Activated naive CD4-positive, alpha-beta T cell treated with anti-CD3 and anti-CD28 coated beads for 36 hours (primary cell): ENCODE measurements around the gene ERAS. TPM values are rescaled to one million over a fixed set of nuclear protein-coding genes. Genes with fewer than 3 reads are reported as not detected.

Experiments
- CTCF ChIA-PET: fragments of 350-600 bp; sonication (Branson Sonifier 250); formaldehyde crosslinking; loops from one replicate; lab custom pipeline; 2021; ENCODE audit warnings: antibody characterized with exemption; lab: Charles Lee
- DNase-seq: peaks from one replicate; pipeline ENCODE4 v3.0.0-alpha.2; 2020
- H3K27ac Mint-ChIP-seq: one replicate; pipeline ENCODE4 v1.8.0; 2021; ENCODE audit warnings: mild to moderate bottlenecking, mixed read lengths
- H3K27me3 Mint-ChIP-seq: one replicate; pipeline ENCODE4 v1.8.0; 2021; ENCODE audit warnings: low read depth, mixed read lengths
- H3K36me3 Mint-ChIP-seq: one replicate; pipeline ENCODE4 v1.8.0; 2021; ENCODE audit warnings: low read depth, mixed read lengths
- H3K4me1 Mint-ChIP-seq: one replicate; pipeline ENCODE4 v1.8.0; 2021; ENCODE audit warnings: low read depth, mixed read lengths
- H3K4me3 Mint-ChIP-seq: one replicate; pipeline ENCODE4 v1.8.0; 2021; ENCODE audit warnings: mild to moderate bottlenecking, moderate library complexity, mixed read lengths
- H3K9me3 Mint-ChIP-seq: one replicate; pipeline ENCODE4 v1.8.0; 2021; ENCODE audit warnings: mixed read lengths
- intact Hi-C: fragments of 100-400 bp; cut with micrococcal nuclease; formaldehyde crosslinking; loops from one replicate; pipeline ENCODE4 v1.15.1; 2023
- total RNA-seq, 2 experiments: library from RNA; stranded (reverse); gene quantifications; one replicate each; pipeline ENCODE4 v1.2.3, GENCODE V29; 2021

Gene ERAS, protein sequence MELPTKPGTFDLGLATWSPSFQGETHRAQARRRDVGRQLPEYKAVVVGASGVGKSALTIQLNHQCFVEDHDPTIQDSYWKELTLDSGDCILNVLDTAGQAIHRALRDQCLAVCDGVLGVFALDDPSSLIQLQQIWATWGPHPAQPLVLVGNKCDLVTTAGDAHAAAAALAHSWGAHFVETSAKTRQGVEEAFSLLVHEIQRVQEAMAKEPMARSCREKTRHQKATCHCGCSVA
- not detected for total RNA-seq

DNA sequence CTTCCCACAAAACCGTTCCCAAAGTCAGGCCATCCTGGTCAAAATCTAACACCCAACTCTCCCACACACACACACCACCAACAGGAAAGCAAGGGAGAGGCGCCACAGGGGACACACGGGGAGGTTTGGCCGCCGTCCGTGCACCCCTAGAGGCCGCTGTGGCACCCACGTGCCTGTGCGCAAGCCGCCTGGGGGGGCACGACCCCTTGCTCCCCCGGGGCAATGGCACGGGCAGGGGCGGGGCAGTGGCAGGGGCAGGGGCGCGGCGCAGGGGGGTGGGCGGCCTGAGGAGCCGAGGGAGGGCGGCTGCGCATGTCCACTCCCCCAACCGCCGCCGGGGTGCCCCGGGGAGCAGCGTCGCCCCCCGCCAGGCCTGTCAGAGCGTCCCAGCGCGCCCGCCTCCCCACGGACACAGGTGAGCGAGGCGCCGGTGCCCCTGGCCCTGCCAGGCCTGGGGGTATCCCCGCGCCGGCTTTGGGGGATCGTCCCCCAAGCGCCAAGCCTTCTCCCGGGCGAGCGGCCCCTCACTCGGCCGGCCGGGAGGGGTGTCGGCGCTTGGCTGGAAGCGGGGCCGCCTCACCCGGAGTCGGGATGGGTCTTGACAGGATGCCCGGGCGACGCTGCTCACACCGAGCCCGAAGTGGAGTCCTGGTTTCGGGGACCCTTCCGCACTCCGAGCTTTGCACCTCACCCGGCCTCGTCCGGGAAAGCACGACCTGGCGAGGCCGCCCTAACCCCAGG, at the start of gene ERAS:
Gene ERAS (plus strand): TSS at position 379 of the 741 bp plus-strand sequence. CDS start 2,611 bp downstream, outside the sequence.
- intact Hi-C loops = no loop called here
- H3K4me1 Mint-ChIP-seq = peaks cover 4% of the 10 kb centered on the region
- no peak within 1 kb of the TSS for H3K4me3 Mint-ChIP-seq
- H3K27ac Mint-ChIP-seq = no peak within 1 kb of the TSS
- CTCF ChIA-PET = interaction anchor here (0.6 kb wide), 1 partner anchor 21 kb away, joined by 3 read pairs; no protein-coding TSS in a partner anchor
- H3K36me3 Mint-ChIP-seq = peaks cover 7% of the 10 kb centered on the region
- DNase-seq = peak; percentile 18
- H3K9me3 Mint-ChIP-seq = no peaks in the 10 kb centered on the region
- H3K27me3 Mint-ChIP-seq = peaks cover 15% of the 10 kb centered on the region

DNA sequence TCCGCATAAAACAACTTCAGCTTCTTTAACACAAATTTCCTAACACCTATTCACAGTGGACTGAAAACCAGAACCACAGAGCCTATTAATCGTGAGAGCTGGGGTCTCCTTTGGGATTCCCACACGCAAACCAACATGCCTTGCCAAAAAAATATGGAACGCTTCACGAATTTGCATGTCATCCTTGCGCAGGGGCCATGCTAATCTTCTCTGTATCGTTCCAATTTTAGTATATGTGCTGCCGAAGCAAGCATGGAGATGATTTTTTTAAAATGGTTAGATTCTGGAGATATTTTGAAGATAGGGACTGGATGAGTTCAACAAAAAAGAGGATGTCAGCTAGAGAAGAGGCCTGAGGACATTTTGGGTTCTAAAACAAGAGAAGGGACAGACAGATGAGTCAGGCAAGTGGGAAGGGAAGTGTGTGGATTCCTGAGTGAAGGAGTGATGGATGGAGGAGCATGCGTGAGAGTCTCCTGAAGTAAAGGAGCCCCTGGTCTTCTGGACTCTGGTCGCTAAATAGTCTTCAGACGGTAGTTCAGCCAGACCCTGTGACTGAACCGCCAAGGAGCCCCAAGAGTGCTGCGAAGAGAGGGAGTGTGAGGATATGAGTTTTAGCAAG, 49.4 kb upstream of the ERAS start:
- Mint-ChIP-seq H3K4me1 (no peaks in the 10 kb centered on the region), H3K27ac (no peak overlapping the region), H3K9me3 (no peaks in the 10 kb centered on the region), H3K4me3 (no peak overlapping the region), H3K36me3 (no peaks in the 10 kb centered on the region), H3K27me3 (no peaks in the 10 kb centered on the region)
- CTCF ChIA-PET = no interaction called here
- intact Hi-C loops = no loop called here
- no peak for DNase-seq

DNA sequence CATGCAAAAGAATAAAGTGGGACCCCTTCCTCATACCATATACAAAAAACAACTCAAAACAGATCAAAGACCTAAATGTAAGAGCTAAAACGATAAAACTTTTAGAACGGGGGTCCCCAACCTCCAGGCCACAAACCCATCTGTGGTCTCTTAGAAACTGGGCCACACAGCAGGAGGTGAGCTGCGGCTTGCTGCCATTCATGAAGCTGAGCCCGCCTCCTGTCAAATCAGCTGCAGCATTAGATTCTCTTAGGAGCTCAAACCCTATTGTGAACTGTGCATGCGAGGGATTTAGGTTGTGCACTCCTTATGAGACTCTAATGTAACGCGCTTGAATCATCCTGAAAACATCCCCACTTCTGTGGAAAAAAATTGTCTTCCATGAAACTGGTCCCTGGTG, 46.9 kb upstream of the ERAS start:
- intact Hi-C loops = no loop called here
- no peak for DNase-seq
- no peaks in the 10 kb centered on the region for H3K4me1 Mint-ChIP-seq
- H3K36me3 Mint-ChIP-seq = no peaks in the 10 kb centered on the region
- H3K9me3 Mint-ChIP-seq = no peaks in the 10 kb centered on the region
- no peak overlapping the region for H3K4me3 Mint-ChIP-seq
- no peaks in the 10 kb centered on the region for H3K27me3 Mint-ChIP-seq
- CTCF ChIA-PET = no interaction called here
- no peak overlapping the region for H3K27ac Mint-ChIP-seq

DNA sequence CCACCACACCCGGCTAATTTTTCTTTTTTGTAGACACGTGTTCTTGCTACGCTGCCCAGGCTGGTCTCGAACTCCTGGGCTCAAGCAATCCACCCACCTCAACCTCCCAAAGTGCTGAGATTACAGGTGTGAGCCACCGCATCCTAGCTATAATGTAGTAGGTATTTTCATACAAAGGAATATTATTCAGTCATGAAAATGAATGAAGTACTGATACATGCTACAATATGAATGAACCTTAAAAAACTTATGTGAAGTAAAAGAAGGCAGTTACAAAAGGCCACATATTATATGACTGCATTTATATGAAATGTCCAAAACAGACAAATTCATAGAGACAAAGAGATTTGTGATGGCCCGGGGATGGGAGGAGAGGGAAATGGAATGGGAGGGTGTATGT, 44.6 kb upstream of the ERAS start:
- Mint-ChIP-seq H3K27me3 (no peaks in the 10 kb centered on the region), H3K4me1 (no peaks in the 10 kb centered on the region), H3K36me3 (no peaks in the 10 kb centered on the region), H3K27ac (no peak overlapping the region), H3K4me3 (no peak overlapping the region), H3K9me3 (no peaks in the 10 kb centered on the region)
- no peak for DNase-seq
- CTCF ChIA-PET = no interaction called here
- intact Hi-C loops = no loop called here

DNA sequence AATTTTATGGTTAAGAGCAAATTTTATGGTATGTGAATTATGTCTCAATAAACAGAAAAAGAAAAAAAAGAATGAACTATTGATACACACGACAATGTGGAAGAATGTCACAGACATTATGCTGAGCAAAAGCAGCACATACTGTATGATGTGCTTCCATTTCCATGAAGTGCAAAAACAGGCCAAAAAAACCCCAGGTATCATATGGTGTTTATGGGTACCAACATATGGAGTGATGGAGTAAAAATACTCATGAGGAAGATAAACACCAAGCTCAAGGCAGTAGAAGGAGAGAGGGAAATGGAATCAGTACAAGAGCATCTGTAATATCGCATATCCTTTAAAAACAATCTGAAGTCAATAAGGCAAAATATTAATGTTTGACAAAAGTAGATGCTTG, 44.1 kb upstream of the ERAS start:
- no peaks in the 10 kb centered on the region for H3K4me1 Mint-ChIP-seq

DNA sequence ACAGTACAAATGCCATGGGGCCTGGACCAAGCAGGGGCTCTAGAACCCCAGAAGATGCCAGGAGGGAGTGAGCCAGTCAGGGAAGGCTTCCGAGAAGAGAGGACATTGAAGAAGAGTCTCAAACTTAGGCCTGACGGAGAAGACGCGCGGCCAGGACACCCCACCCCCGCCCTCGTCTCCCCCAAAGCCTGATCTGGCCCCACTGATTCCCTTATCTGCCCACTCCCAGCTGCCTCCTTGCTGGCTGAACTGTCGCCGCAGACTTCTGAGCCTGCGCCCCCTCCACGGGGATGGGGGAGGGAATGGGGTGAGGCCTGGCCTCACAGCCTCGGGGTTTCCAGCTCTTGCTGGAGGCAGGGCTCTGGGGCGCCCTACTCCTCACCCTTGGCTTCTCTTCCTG, 43.5 kb upstream of the ERAS start:
- Mint-ChIP-seq H3K36me3 (no peaks in the 10 kb centered on the region), H3K27ac (no peak overlapping the region), H3K27me3 (peaks cover 1% of the 10 kb centered on the region), H3K4me3 (no peak overlapping the region), H3K9me3 (no peaks in the 10 kb centered on the region), H3K4me1 (no peaks in the 10 kb centered on the region)
- CTCF ChIA-PET = no interaction called here
- intact Hi-C loops = no loop called here
- no peak for DNase-seq

More for the DNA sequence above, 44.1 kb upstream of the ERAS start:
- Mint-ChIP-seq H3K27ac (no peak overlapping the region), H3K27me3 (no peaks in the 10 kb centered on the region), H3K9me3 (no peaks in the 10 kb centered on the region), H3K4me3 (no peak overlapping the region), H3K36me3 (no peaks in the 10 kb centered on the region)
- intact Hi-C loops = no loop called here
- DNase-seq = no peak
- CTCF ChIA-PET = no interaction called here

DNA sequence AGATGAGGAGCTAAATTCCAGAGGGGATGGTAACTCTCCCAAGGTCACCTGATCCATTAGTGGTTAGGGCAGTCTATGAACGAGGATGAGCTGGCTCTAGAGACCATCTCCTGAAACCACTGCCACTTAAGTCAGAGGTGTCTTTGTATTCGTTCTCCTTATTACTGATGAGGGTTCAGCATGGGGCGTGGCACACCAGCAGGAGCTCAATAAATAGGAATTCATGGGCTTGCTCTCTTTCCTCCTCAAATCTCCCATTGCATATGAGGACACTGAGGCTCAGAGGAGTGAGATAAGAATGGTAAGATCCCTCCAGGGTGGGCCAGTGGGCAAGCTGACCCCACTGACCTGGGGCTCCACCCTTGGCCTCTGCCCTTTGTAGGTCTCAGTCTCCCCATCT, 41.6 kb upstream of the ERAS start:
- CTCF ChIA-PET = interaction anchor here (0.5 kb wide), 1 partner anchor 82 kb away, joined by 3 read pairs; no protein-coding TSS in a partner anchor
- Mint-ChIP-seq H3K9me3 (no peaks in the 10 kb centered on the region), H3K27me3 (peaks cover 1% of the 10 kb centered on the region)

DNA sequence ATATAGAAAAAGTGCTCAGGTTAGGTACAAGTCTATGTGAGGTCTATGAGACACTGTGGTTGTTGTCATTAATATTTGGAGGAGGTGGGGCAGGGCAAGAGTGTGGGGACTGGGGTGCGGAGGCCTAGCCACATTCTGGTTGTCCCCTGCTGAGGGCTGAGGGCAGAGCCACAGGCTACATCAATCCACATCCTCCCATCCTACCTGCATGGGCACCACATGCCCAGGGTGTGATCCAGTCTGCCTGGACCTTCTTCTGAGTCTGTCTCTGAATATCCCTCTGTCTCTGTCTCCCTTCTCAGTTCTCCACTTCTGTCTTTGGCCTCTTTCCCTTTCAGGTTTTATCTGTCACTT, 41.1 kb upstream of the ERAS start:
- CTCF ChIA-PET = interaction anchor here (0.5 kb wide), 1 partner anchor 82 kb away, joined by 3 read pairs; no protein-coding TSS in a partner anchor
- Mint-ChIP-seq H3K4me3 (no peak overlapping the region), H3K27me3 (peaks cover 1% of the 10 kb centered on the region), H3K27ac (no peak overlapping the region), H3K36me3 (no peaks in the 10 kb centered on the region), H3K9me3 (no peaks in the 10 kb centered on the region), H3K4me1 (peaks cover 10% of the 10 kb centered on the region)
- no peak for DNase-seq
- intact Hi-C loops = no loop called here

More for the DNA sequence above, 41.6 kb upstream of the ERAS start:
- Mint-ChIP-seq H3K27ac (no peak overlapping the region), H3K4me3 (no peak overlapping the region), H3K36me3 (no peaks in the 10 kb centered on the region), H3K4me1 (peaks cover 8% of the 10 kb centered on the region)
- no peak for DNase-seq
- intact Hi-C loops = no loop called here

DNA sequence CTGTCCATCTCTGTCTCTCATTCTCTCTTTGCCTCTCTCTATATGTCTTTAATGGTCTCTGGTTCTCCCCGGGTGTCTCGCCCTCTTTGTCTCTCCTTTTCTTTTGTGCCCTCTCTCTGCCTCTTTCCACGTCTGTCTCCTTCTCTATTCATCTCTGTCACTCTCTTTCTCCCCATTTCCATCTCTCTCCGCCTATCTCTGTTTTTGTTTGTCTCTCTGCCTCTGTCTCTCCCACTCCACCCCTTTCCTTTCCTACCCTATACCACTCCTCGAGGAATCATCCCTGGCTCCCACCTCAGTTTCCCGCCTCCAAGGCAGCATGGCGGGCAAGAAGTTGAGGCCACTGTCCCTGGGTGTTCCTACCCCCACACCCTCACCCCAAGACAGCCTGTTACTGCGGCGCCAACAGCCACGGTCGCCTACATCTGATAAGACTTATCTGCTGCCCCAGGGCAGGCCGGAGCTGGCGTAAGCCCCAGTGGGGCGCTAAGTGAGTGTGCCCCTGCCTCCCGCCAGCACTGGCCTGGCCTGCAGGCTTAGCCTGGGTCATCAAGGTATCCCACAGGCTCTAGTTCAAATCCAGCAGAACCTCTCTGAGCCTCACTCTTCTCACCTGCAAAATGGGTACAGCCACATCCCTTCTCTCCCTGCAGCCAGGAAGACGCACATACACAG, 40.6 kb upstream of the ERAS start:
- Mint-ChIP-seq H3K36me3 (no peaks in the 10 kb centered on the region), H3K27me3 (peaks cover 1% of the 10 kb centered on the region), H3K4me1 (peaks cover 10% of the 10 kb centered on the region), H3K27ac (no peak overlapping the region), H3K4me3 (no peak overlapping the region), H3K9me3 (no peaks in the 10 kb centered on the region)
- intact Hi-C loops = no loop called here
- DNase-seq = no peak
- CTCF ChIA-PET = no interaction called here

DNA sequence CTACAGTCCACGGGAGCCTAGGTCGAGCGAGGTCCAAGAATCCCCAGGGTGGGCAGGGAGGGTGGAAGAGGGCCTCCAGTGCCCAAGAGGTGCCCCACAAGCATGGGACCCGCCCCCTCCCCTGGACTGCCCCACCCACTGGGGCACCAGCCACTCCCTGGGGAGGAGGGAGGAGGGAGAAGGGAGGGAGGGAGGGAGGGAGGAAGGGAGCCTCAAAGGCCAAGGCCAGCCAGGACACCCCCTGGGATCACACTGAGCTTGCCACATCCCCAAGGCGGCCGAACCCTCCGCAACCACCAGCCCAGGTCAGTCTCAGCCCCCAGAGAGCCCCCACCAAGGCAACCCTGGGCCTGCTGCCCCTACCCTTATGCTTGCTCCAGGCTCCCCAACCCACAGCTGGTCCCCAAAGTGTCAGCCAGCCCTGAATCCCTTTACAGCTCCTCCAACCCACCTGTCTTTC, 39.9 kb upstream of the ERAS start, which contains the start of gene GATA1:
Gene GATA1 (plus strand): TSS at position 250 of the 460 bp plus-strand sequence. CDS start 4,520 bp downstream, outside the sequence.
- no peak within 1 kb of the TSS for H3K4me3 Mint-ChIP-seq
- no peaks in the 10 kb centered on the region for H3K36me3 Mint-ChIP-seq
- CTCF ChIA-PET = no interaction called here
- peaks cover 1% of the 10 kb centered on the region for H3K27me3 Mint-ChIP-seq
- H3K27ac Mint-ChIP-seq = no peak within 1 kb of the TSS
- H3K9me3 Mint-ChIP-seq = no peaks in the 10 kb centered on the region
- H3K4me1 Mint-ChIP-seq = peaks cover 10% of the 10 kb centered on the region
- DNase-seq = no peak
- intact Hi-C loops = no loop called here

DNA sequence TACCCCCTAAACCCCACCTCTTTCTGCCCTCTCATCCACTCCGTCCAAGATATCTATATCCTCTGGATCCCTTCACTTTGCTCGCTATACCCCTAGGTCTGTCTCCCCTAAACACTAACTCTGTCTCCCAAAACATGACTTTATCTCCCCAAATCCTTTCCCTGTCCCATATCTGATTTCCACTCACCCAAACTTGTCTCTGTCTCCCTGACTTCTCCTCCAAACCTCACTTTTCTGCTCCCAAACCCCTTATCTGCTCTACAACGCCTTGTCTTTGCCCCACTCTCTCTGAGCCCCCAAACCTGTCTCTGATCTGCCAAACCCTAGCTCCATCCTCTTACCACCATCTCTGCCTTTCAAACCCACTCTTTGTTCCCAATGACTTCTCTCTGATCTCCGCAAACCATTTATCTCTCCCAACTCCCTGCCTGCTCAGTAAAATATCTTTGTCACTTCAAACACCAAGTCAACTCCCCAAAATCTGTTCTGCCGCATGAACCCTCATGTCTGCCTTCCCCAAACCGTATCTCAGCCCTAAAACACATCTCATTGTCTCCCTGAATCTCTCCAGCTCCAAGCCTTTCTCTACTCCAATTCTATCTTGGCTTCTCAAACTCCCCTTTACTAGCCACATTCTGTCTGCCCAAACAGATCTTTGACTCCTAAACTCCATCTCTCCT, 39.3 kb upstream of the ERAS start:
- H3K4me1 Mint-ChIP-seq = peaks cover 10% of the 10 kb centered on the region
- no peak for DNase-seq
- intact Hi-C loops = no loop called here
- peaks cover 1% of the 10 kb centered on the region for H3K27me3 Mint-ChIP-seq
- no peak overlapping the region for H3K4me3 Mint-ChIP-seq
- H3K9me3 Mint-ChIP-seq = no peaks in the 10 kb centered on the region
- no peaks in the 10 kb centered on the region for H3K36me3 Mint-ChIP-seq
- CTCF ChIA-PET = interaction anchor here (0.6 kb wide), 1 partner anchor 142 kb away, joined by 4 read pairs; no protein-coding TSS in a partner anchor
- H3K27ac Mint-ChIP-seq = no peak overlapping the region
